ENCODE data around the gene SP6.

SP6 gene

GRCh38 chr17:47816111-47816735 is 34.7 kb downstream of the SP6 start:
- Histone ChIP-seq H3K4me2 (ENCODE audit: low read depth, low read length, poor library complexity, severe bottlenecking) (no peak overlapping the region), H3K9ac (ENCODE audit: low read length) (no peak overlapping the region), H2AFZ (ENCODE audit: low read depth, low read length, severe bottlenecking) (no peak overlapping the region), H4K20me1 (ENCODE audit: low read depth, low read length) (no peaks in the 10 kb centered on the region), H3K27ac (ENCODE audit: low read depth, low read length) (no peak overlapping the region), H3K79me2 (ENCODE audit: insufficient read depth, low read length) (peaks cover 9% of the 10 kb centered on the region; the same call in 1 of the 2 replicates), H3K36me3 (ENCODE audit: low read length) (no peaks in the 10 kb centered on the region), H3K9me2 (replicated peaks; ENCODE audit: insufficient read depth, low read length) (no peaks in the 10 kb centered on the region), H3K4me3 (ENCODE audit: insufficient read depth, low read length, poor library complexity, severe bottlenecking) (no peak overlapping the region), H3K9me3 (ENCODE audit: insufficient read depth, low read length) (no peaks in the 10 kb centered on the region), H3F3A (ENCODE audit: insufficient read depth) (no peaks in the 10 kb centered on the region), H3K27me3 (ENCODE audit: low read length) (no peaks in the 10 kb centered on the region)
- TF ChIP-seq, protein P1, sequence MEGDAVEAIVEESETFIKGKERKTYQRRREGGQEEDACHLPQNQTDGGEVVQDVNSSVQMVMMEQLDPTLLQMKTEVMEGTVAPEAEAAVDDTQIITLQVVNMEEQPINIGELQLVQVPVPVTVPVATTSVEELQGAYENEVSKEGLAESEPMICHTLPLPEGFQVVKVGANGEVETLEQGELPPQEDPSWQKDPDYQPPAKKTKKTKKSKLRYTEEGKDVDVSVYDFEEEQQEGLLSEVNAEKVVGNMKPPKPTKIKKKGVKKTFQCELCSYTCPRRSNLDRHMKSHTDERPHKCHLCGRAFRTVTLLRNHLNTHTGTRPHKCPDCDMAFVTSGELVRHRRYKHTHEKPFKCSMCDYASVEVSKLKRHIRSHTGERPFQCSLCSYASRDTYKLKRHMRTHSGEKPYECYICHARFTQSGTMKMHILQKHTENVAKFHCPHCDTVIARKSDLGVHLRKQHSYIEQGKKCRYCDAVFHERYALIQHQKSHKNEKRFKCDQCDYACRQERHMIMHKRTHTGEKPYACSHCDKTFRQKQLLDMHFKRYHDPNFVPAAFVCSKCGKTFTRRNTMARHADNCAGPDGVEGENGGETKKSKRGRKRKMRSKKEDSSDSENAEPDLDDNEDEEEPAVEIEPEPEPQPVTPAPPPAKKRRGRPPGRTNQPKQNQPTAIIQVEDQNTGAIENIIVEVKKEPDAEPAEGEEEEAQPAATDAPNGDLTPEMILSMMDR (IDR thresholded peaks at IDR 0.05; ENCODE audit: insufficient read depth, low read length, poor library complexity, severe bottlenecking) = no peak
- TF ChIP-seq EZH2phosphoT487 (conservative IDR thresholded peaks at IDR 0.05; ENCODE audit: low read length) = no peak

- Histone ChIP-seq H2AFZ (ENCODE audit: low read depth, low read length, severe bottlenecking) (no peak overlapping the region), H3K27me3 (ENCODE audit: low read length) (no peaks in the 10 kb centered on the region), H3K9me3 (ENCODE audit: insufficient read depth, low read length) (no peaks in the 10 kb centered on the region), H3K9me2 (replicated peaks; ENCODE audit: insufficient read depth, low read length) (no peaks in the 10 kb centered on the region), H3F3A (ENCODE audit: insufficient read depth) (no peaks in the 10 kb centered on the region), H3K4me2 (ENCODE audit: low read depth, low read length, poor library complexity, severe bottlenecking) (no peak overlapping the region), H3K4me3 (ENCODE audit: insufficient read depth, low read length, poor library complexity, severe bottlenecking) (no peak overlapping the region), H3K36me3 (ENCODE audit: low read length) (no peaks in the 10 kb centered on the region), H3K9ac (ENCODE audit: low read length) (no peak overlapping the region), H4K20me1 (ENCODE audit: low read depth, low read length) (no peaks in the 10 kb centered on the region), H3K79me2 (ENCODE audit: insufficient read depth, low read length) (peaks cover under 1% of the 10 kb centered on the region; the same call in 1 of the 2 replicates), H3K27ac (ENCODE audit: low read depth, low read length) (no peak overlapping the region)
- no peak for TF ChIP-seq EZH2phosphoT487 (conservative IDR thresholded peaks at IDR 0.05; ENCODE audit: low read length)
- TF ChIP-seq, protein P1 (IDR thresholded peaks at IDR 0.05; ENCODE audit: insufficient read depth, low read length, poor library complexity, severe bottlenecking) = no peak
Measured at GRCh38 chr17:47815106-47815918, 35.7 kb downstream of the SP6 start.

- Histone ChIP-seq H4K20me1 (ENCODE audit: low read depth, low read length) (no peaks in the 10 kb centered on the region), H3K9ac (ENCODE audit: low read length) (no peak overlapping the region), H3K4me2 (ENCODE audit: low read depth, low read length, poor library complexity, severe bottlenecking) (no peak overlapping the region), H3K9me3 (ENCODE audit: insufficient read depth, low read length) (no peaks in the 10 kb centered on the region), H3K79me2 (ENCODE audit: insufficient read depth, low read length) (no peaks in the 10 kb centered on the region), H2AFZ (ENCODE audit: low read depth, low read length, severe bottlenecking) (no peak overlapping the region), H3K36me3 (ENCODE audit: low read length) (no peaks in the 10 kb centered on the region), H3K4me3 (ENCODE audit: insufficient read depth, low read length, poor library complexity, severe bottlenecking) (no peak overlapping the region), H3K27me3 (ENCODE audit: low read length) (no peaks in the 10 kb centered on the region), H3K27ac (ENCODE audit: low read depth, low read length) (no peak overlapping the region), H3K9me2 (replicated peaks; ENCODE audit: insufficient read depth, low read length) (no peaks in the 10 kb centered on the region), H3F3A (ENCODE audit: insufficient read depth) (no peaks in the 10 kb centered on the region)
- TF ChIP-seq, protein P1 (IDR thresholded peaks at IDR 0.05; ENCODE audit: insufficient read depth, low read length, poor library complexity, severe bottlenecking) = no peak
- no peak for TF ChIP-seq EZH2phosphoT487 (conservative IDR thresholded peaks at IDR 0.05; ENCODE audit: low read length)
Measured at GRCh38 chr17:47813512-47814031, 37.4 kb downstream of the SP6 start.
